ENCODE data around the gene FCHSD2. TPM values are rescaled to one million over a fixed set of nuclear protein-coding genes. Genes with fewer than 3 reads are reported as not detected.

The FCHSD2 gene
- 6.5 and 6.7 TPM in 2 replicates for total RNA-seq

GRCh38 chr11:73142128-73142377, at the start of gene FCHSD2:
FCHSD2 (minus strand) TSS chr11:73142318; CDS start chr11:73141877, 441 bp downstream.

GRCh38 chr11:72814286-72815109, 327.6 kb downstream of the FCHSD2 start, which contains the start of gene ATG16L2:
ATG16L2 (plus strand) TSS chr11:72814411; CDS start chr11:72814446, 35 bp downstream.

GRCh38 chr11:72793425-72794367, 348.4 kb downstream of the FCHSD2 start, which contains the start of gene STARD10:
STARD10 (minus strand) TSS chr11:72794047; CDS start chr11:72781181, 12,866 bp downstream.

Other genes starting within 250 kb of the FCHSD2 start
- gene P2RY2, start 76.0 kb upstream of the FCHSD2 start, total RNA-seq, result 0.98 and 1.5 TPM in 2 replicates
- 1.3 and 9.1 TPM in 2 replicates for gene P2RY6, start 130.0 kb upstream of the FCHSD2 start, total RNA-seq
- gene ARHGEF17, start 166.0 kb upstream of the FCHSD2 start, total RNA-seq, result 24.0 and 78.7 TPM in 2 replicates
- gene RELT, start 234.1 kb upstream of the FCHSD2 start, total RNA-seq, result 2.3 and 7.3 TPM in 2 replicates

Measured in mesangial cell (primary cell).